Uterus (tissue), 4 donors: ENCODE results near the gene ANKRD44. TPM values are rescaled to one million over a fixed set of nuclear protein-coding genes. Genes with fewer than 3 reads are reported as not detected.

Source experiments
- DNase-seq, 2 donors: peaks; one replicate each; pipeline ENCODE4 v3.0.0-alpha.2; 2019 to 2020
- H3K27ac ChIP-seq, 2 donors: fragments of 200-600 bp; sonication (generic); 1 replicate in 1 of 2; 2 replicates in 1 of 2; pipeline ENCODE4 v1.5.1; 2016 to 2018
- H3K27me3 ChIP-seq, 2 donors: fragments of 200-600 bp; sonication (generic); one replicate each; pipeline ENCODE4 v1.5.1; 2018 to 2019; ENCODE audit warnings: control low read depth in 1 of 2
- H3K36me3 ChIP-seq, 2 donors: fragments of 200-600 bp; sonication (generic); one replicate each; pipeline ENCODE4 v1.5.1; 2019; ENCODE audit warnings: control low read depth in 1 of 2
- H3K4me1 ChIP-seq, 2 donors: fragments of 200-600 bp; sonication (generic); one replicate each; pipeline ENCODE4 v1.5.1; 2018 to 2019; ENCODE audit warnings: control low read depth in 1 of 2
- H3K4me3 ChIP-seq, 2 donors: fragments of 200-600 bp; sonication (generic); 1 replicate in 1 of 2; 2 replicates in 1 of 2; pipeline ENCODE4 v1.5.1; 2018 to 2019; ENCODE audit warnings: mild to moderate bottlenecking in 1 of 2
- H3K9me3 ChIP-seq, 2 donors: fragments of 200-600 bp; sonication (generic); one replicate each; pipeline ENCODE4 v1.5.1; 2019; ENCODE audit warnings: control low read depth in 1 of 2
- CTCF ChIP-seq, 4 experiments: fragments of 200-600 bp in 2 of 4; fragments of 450-650 bp in 2 of 4; sonication (generic) in 2 of 4; IDR thresholded peaks; one replicate each; pipeline ENCODE4 v1.5.1; 2016 to 2019; ENCODE audit warnings: antibody characterized with exemption in 4 of 4, mild to moderate bottlenecking in 2 of 4, moderate library complexity in 1 of 4
- POLR2A ChIP-seq, 2 donors: fragments of 450-650 bp; IDR thresholded peaks; one replicate each; pipeline ENCODE4 v1.6.1; 2016; ENCODE audit warnings: antibody characterized with exemption in 2 of 2, mild to moderate bottlenecking in 1 of 2, moderate library complexity in 1 of 2
- intact Hi-C: fragments of 100-400 bp; cut with DNase I; formaldehyde crosslinking; loops from one replicate; pipeline ENCODE4 v1.15.1; 2023; ENCODE audit warnings: low total_unique reads
- total RNA-seq, 4 donors: library from RNA; depleted of rRNA in 3 of 4; stranded (reverse); fragments of >200 nt in 3 of 4; gene quantifications; one replicate each; pipeline versions ENCODE4 v1.1.0 to v1.2.4, GENCODE V29; 2014 to 2023
- donor health status: DM: yes; HTN: yes; CAD: no.

ANKRD44 gene
- total RNA-seq, 4 donors from 2014 or later = 14.4 to 71.5 (median 23.2) TPM

- Histone ChIP-seq H3K9me3 (no peaks in the 10 kb centered on the region), H3K27me3 (no peaks in the 10 kb centered on the region), H3K4me1 (peaks cover 0 to 3% of the 10 kb centered on the region in 2 donors), H3K4me3 (no peak overlapping the region), H3K27ac (no peak overlapping the region), H3K36me3 (no peaks in the 10 kb centered on the region)
- TF ChIP-seq CTCF (IDR thresholded peaks at IDR 0.05) = no peak
- no peak for TF ChIP-seq POLR2A (IDR thresholded peaks at IDR 0.05)
- DNase-seq = no peak
- intact Hi-C loops = no loop called here
Measured at GRCh38 chr2:197248623-197249022, 62.0 kb downstream of the ANKRD44 start.

GRCh38 chr2:197248001-197248401 is 62.6 kb downstream of the ANKRD44 start:
- no peak for DNase-seq
- TF ChIP-seq POLR2A (IDR thresholded peaks at IDR 0.05) (no peak), CTCF (IDR thresholded peaks at IDR 0.05) (no peak)
- Histone ChIP-seq H3K27ac (no peak overlapping the region), H3K4me3 (no peak overlapping the region), H3K27me3 (no peaks in the 10 kb centered on the region), H3K36me3 (no peaks in the 10 kb centered on the region), H3K4me1 (peaks cover 0 to 3% of the 10 kb centered on the region in 2 donors), H3K9me3 (no peaks in the 10 kb centered on the region)
- intact Hi-C loops = no loop called here

GRCh38 chr2:197247083-197247482 is 63.5 kb downstream of the ANKRD44 start:
- TF ChIP-seq CTCF (IDR thresholded peaks at IDR 0.05) (no peak), POLR2A (IDR thresholded peaks at IDR 0.05) (no peak)
- no peak overlapping the region for H3K27ac ChIP-seq
- peaks cover 0 to 3% of the 10 kb centered on the region in 2 donors for H3K4me1 ChIP-seq
- intact Hi-C loops = no loop called here
- no peak for DNase-seq
- no peaks in the 10 kb centered on the region for H3K36me3 ChIP-seq
- H3K27me3 ChIP-seq = no peaks in the 10 kb centered on the region
- no peaks in the 10 kb centered on the region for H3K9me3 ChIP-seq
- no peak overlapping the region for H3K4me3 ChIP-seq

GRCh38 chr2:197245829-197246804 is 64.5 kb downstream of the ANKRD44 start:
- Histone ChIP-seq H3K9me3 (no peaks in the 10 kb centered on the region), H3K36me3 (no peaks in the 10 kb centered on the region), H3K27me3 (no peaks in the 10 kb centered on the region), H3K4me1 (peaks cover 0 to 2% of the 10 kb centered on the region in 2 donors), H3K4me3 (no peak overlapping the region), H3K27ac (no peak overlapping the region)
- no peak for DNase-seq
- TF ChIP-seq POLR2A (IDR thresholded peaks at IDR 0.05) (no peak), CTCF (IDR thresholded peaks at IDR 0.05) (no peak)
- intact Hi-C loops = no loop called here

- DNase-seq = no peak
- intact Hi-C loops = no loop called here
- no peaks in the 10 kb centered on the region for H3K4me1 ChIP-seq
Measured at GRCh38 chr2:197244349-197244748, 66.2 kb downstream of the ANKRD44 start.

More at GRCh38 chr2:197244349-197244748, 66.2 kb downstream of the ANKRD44 start:
- no peak for TF ChIP-seq CTCF (IDR thresholded peaks at IDR 0.05)
- TF ChIP-seq POLR2A (IDR thresholded peaks at IDR 0.05) = no peak
- H3K27me3 ChIP-seq = no peaks in the 10 kb centered on the region
- no peaks in the 10 kb centered on the region for H3K9me3 ChIP-seq
- H3K4me3 ChIP-seq = no peak overlapping the region
- H3K36me3 ChIP-seq = no peaks in the 10 kb centered on the region
- H3K27ac ChIP-seq = no peak overlapping the region
